HUES48 (cell line): ENCODE measurements around the gene TANGO2.

Experiments used
- H3K27ac ChIP-seq: one replicate; pipeline ENCODE4 v1.7.0; 2013; ENCODE audit warnings: low read depth, low read length, inconsistent platforms
- H3K27me3 ChIP-seq: 2 replicates; pipeline ENCODE4 v1.6.1; 2013; ENCODE audit warnings: mild to moderate bottlenecking, low read length; ENCODE audit not compliant: control insufficient read depth, insufficient read depth
- H3K36me3 ChIP-seq: 2 replicates; pipeline ENCODE4 v1.6.1; 2013; ENCODE audit warnings: low read length; ENCODE audit not compliant: control insufficient read depth, insufficient read depth
- H3K4me1 ChIP-seq: 2 replicates; pipeline ENCODE4 v1.6.1; 2013; ENCODE audit warnings: mild to moderate bottlenecking, low read length; ENCODE audit not compliant: control insufficient read depth, insufficient read depth
- H3K4me3 ChIP-seq: 2 replicates; pipeline ENCODE4 v1.5.1; 2013; ENCODE audit warnings: mild to moderate bottlenecking, low read depth, low read length
- H3K9ac ChIP-seq: 2 replicates; pipeline ENCODE4 v1.6.1; 2013; ENCODE audit warnings: mild to moderate bottlenecking, low read depth, low read length, moderate library complexity
- H3K9me3 ChIP-seq: 2 replicates; pipeline ENCODE4 v1.6.1; 2013; ENCODE audit warnings: low read length; ENCODE audit not compliant: control insufficient read depth, insufficient read depth

TANGO2 gene

GRCh38 chr22:20009582-20010306 lies 11.2 kb upstream of the TANGO2 start:
- H3K9me3 ChIP-seq, result peaks cover 3% of the 10 kb centered on the region; the same call in 1 of the 2 replicates
- H3K4me1 ChIP-seq, result peaks cover 3% of the 10 kb centered on the region; the same call in 1 of the 2 replicates
- no peak overlapping the region for H3K4me3 ChIP-seq
- H3K9ac ChIP-seq, result no peak overlapping the region
- no peaks in the 10 kb centered on the region for H3K36me3 ChIP-seq
- H3K27me3 ChIP-seq, result peaks cover 2% of the 10 kb centered on the region; the same call in 1 of the 2 replicates
- no peak overlapping the region for H3K27ac ChIP-seq

GRCh38 chr22:20010307-20011122 lies 10.4 kb upstream of the TANGO2 start:
- Histone ChIP-seq H3K4me1 (peaks cover 3% of the 10 kb centered on the region; the same call in 1 of the 2 replicates), H3K27me3 (peaks cover 10% of the 10 kb centered on the region), H3K9me3 (no peaks in the 10 kb centered on the region), H3K27ac (no peak overlapping the region), H3K9ac (no peak overlapping the region), H3K36me3 (no peaks in the 10 kb centered on the region), H3K4me3 (no peak overlapping the region)

- no peak overlapping the region for H3K4me3 ChIP-seq
- H3K9ac ChIP-seq, result no peak overlapping the region
- H3K27ac ChIP-seq, result no peak overlapping the region
- peaks cover 3% of the 10 kb centered on the region; the same call in 1 of the 2 replicates for H3K4me1 ChIP-seq
- H3K9me3 ChIP-seq, result no peaks in the 10 kb centered on the region
- H3K27me3 ChIP-seq, result peaks cover 18% of the 10 kb centered on the region
- H3K36me3 ChIP-seq, result no peaks in the 10 kb centered on the region
These were observed 9.6 kb upstream of the TANGO2 start for GRCh38 chr22:20011123-20011992.

- Histone ChIP-seq H3K9me3 (no peaks in the 10 kb centered on the region), H3K36me3 (no peaks in the 10 kb centered on the region), H3K27me3 (peaks cover 22% of the 10 kb centered on the region), H3K9ac (no peak overlapping the region), H3K27ac (no peak overlapping the region), H3K4me3 (no peak overlapping the region), H3K4me1 (peaks cover 3% of the 10 kb centered on the region; the same call in 1 of the 2 replicates)
These were observed 8.7 kb upstream of the TANGO2 start for GRCh38 chr22:20011993-20012740.

GRCh38 chr22:20012741-20013331 lies 8.1 kb upstream of the TANGO2 start:
- Histone ChIP-seq H3K9me3 (no peaks in the 10 kb centered on the region), H3K4me1 (peaks cover 6% of the 10 kb centered on the region; the same call in 1 of the 2 replicates), H3K4me3 (no peak overlapping the region), H3K36me3 (no peaks in the 10 kb centered on the region), H3K9ac (no peak overlapping the region), H3K27ac (no peak overlapping the region), H3K27me3 (peaks cover 28% of the 10 kb centered on the region)

GRCh38 chr22:20013382-20013871 lies 7.5 kb upstream of the TANGO2 start:
- Histone ChIP-seq H3K4me1 (peaks cover 6% of the 10 kb centered on the region; the same call in 1 of the 2 replicates), H3K9ac (no peak overlapping the region), H3K4me3 (no peak overlapping the region), H3K9me3 (no peaks in the 10 kb centered on the region), H3K36me3 (no peaks in the 10 kb centered on the region), H3K27me3 (peaks cover 34% of the 10 kb centered on the region), H3K27ac (no peak overlapping the region)

- H3K36me3 ChIP-seq, result no peaks in the 10 kb centered on the region
- H3K4me1 ChIP-seq, result peaks cover 6% of the 10 kb centered on the region; the same call in 1 of the 2 replicates
- no peaks in the 10 kb centered on the region for H3K9me3 ChIP-seq
- no peak overlapping the region for H3K27ac ChIP-seq
- no peak overlapping the region for H3K4me3 ChIP-seq
- no peak overlapping the region for H3K9ac ChIP-seq
- peaks cover 47% of the 10 kb centered on the region for H3K27me3 ChIP-seq
These were observed 6.3 kb upstream of the TANGO2 start for GRCh38 chr22:20014526-20015186.

GRCh38 chr22:20015187-20015625 lies 5.7 kb upstream of the TANGO2 start:
- no peak overlapping the region for H3K9ac ChIP-seq
- H3K27ac ChIP-seq, result no peak overlapping the region
- H3K9me3 ChIP-seq, result no peaks in the 10 kb centered on the region
- peaks cover 6% of the 10 kb centered on the region; the same call in 1 of the 2 replicates for H3K4me1 ChIP-seq
- no peak overlapping the region for H3K4me3 ChIP-seq
- no peaks in the 10 kb centered on the region for H3K36me3 ChIP-seq
- peaks cover 52% of the 10 kb centered on the region for H3K27me3 ChIP-seq

GRCh38 chr22:20015971-20016733 lies 4.8 kb upstream of the TANGO2 start:
- Histone ChIP-seq H3K9ac (no peak overlapping the region), H3K27ac (no peak overlapping the region), H3K9me3 (no peaks in the 10 kb centered on the region), H3K4me1 (peaks cover 6% of the 10 kb centered on the region; the same call in 1 of the 2 replicates), H3K36me3 (no peaks in the 10 kb centered on the region), H3K27me3 (peaks cover 56% of the 10 kb centered on the region), H3K4me3 (peak overlapping the region; percentile 72)
